AG04449 (cell line): Measurements from ENCODE around the gene PIEZO2.

Experiments used
- CTCF ChIA-PET: fragments of 350-600 bp; formaldehyde crosslinking; extraction: SDS; loops from one replicate; lab custom pipeline; 2021; ENCODE audit warnings: antibody characterized with exemption; lab: Yijun Ruan, JAX
- POLR2A ChIA-PET: fragments of 400-600, 350-600 bp; formaldehyde crosslinking; extraction: SDS; loops from one replicate; lab custom pipeline; 2020; ENCODE audit warnings: antibody characterized with exemption, inconsistent platforms; lab: Yijun Ruan, JAX
- DNase-seq: peaks from one replicate; pipeline ENCODE4 v3.0.0-alpha.2; 2010; ENCODE audit warnings: low read depth, low spot score
- H3K4me3 ChIP-seq: 2 replicates; pipeline ENCODE4 v1.5.1; 2011; ENCODE audit warnings: low read depth, mild to moderate bottlenecking, control low read depth, low read length
- CTCF ChIP-seq: IDR thresholded peaks from one replicate; pipeline ENCODE4 v1.5.1; 2011; ENCODE audit warnings: mild to moderate bottlenecking, moderate library complexity, low read length, control low read depth, inconsistent platforms; ENCODE audit not compliant: insufficient read depth; ENCODE audit errors: missing control alignments

The PIEZO2 gene

DNA sequence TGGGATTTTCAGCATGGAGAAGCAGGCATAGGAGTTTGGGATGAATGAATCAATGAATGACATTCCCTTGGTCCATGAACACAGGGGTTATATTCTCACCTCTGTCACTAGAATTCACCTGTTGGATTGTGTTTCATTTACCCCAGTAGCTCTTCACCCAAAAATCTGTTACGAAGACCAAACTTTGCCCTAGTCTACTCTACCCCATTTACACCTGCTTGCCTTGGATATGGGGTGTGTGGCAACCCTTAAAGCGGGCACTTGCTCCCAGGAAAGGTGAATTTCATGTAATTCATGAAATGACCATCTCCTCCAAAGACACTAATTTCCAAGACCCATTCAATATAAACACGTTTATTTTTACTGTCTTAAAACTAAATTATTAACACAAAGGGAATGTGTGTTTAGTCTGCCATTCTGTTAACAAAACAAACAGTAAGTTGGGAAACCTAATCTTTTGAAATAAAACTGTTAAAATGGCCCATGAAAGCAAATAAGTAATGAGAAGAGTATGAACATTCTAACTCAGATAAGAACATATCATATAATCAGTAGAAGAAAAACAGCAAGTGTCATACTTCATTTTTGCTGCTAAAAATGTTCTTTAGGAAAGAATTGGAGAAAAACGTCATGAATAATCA lies 355.5 kb downstream of the PIEZO2 start:
- ChIA-PET POLR2A (no interaction called here), CTCF (no interaction called here)
- no peak for DNase-seq
- TF ChIP-seq CTCF = no peak
- no peak overlapping the region for H3K4me3 ChIP-seq

GRCh38 chr18:10792181-10792580 lies 357.2 kb downstream of the PIEZO2 start:
- no peak for TF ChIP-seq CTCF
- ChIA-PET CTCF (no interaction called here), POLR2A (no interaction called here)
- no peak for DNase-seq
- H3K4me3 ChIP-seq = no peak overlapping the region

DNA sequence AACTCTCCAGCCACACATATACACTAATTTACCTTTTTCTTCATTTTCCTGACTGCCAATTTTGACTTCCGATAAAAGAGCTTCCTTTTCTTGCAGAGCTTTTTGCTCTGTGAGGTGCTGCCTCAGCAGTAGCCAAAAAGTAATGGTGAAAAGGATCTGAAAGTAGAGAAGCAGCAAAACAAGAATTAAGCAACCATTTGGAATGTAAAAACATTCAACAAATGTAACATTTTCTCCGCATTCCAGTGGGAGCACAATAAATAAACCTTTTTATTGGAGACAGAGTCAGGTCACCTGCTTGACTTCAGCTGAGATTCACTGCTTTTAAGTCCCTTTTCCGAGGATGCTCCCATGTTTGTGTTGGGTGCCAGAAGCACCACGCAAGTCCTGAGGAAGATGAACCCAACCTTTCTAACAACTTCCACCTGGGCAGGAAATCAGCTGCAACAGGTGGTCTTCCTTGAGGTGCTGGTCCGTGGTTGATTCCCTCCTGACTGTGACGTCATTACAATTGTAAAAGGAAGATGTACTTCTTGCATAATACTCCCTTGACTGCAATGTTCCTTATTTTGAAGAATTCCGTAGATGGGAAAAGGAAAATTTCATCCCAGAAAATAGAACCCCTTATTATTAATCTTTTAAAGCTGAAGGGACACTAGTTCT lies 358.1 kb downstream of the PIEZO2 start:
- CTCF ChIA-PET = no interaction called here
- no peak for TF ChIP-seq CTCF
- H3K4me3 ChIP-seq = no peak overlapping the region
- DNase-seq = no peak
- POLR2A ChIA-PET = no interaction called here

GRCh38 chr18:10789180-10789579 lies 360.2 kb downstream of the PIEZO2 start:
- TF ChIP-seq CTCF = no peak
- H3K4me3 ChIP-seq = no peak overlapping the region
- POLR2A ChIA-PET = no interaction called here
- DNase-seq = no peak
- CTCF ChIA-PET = interaction anchor here (1.7 to 2.5 kb wide), 3 partner anchors 10 to 764 kb away, joined by 3 to 9 read pairs (median 8); no protein-coding TSS in a partner anchor

GRCh38 chr18:10787293-10787901 lies 362.0 kb downstream of the PIEZO2 start:
- POLR2A ChIA-PET = no interaction called here
- peak; percentile 70 for TF ChIP-seq CTCF
- H3K4me3 ChIP-seq = no peak overlapping the region
- CTCF ChIA-PET = interaction anchor here (0.6 to 4.4 kb wide), 14 partner anchors 9 to 783 kb away, joined by 3 to 18 read pairs (median 6); no protein-coding TSS in a partner anchor
- peak; percentile 9 for DNase-seq

DNA sequence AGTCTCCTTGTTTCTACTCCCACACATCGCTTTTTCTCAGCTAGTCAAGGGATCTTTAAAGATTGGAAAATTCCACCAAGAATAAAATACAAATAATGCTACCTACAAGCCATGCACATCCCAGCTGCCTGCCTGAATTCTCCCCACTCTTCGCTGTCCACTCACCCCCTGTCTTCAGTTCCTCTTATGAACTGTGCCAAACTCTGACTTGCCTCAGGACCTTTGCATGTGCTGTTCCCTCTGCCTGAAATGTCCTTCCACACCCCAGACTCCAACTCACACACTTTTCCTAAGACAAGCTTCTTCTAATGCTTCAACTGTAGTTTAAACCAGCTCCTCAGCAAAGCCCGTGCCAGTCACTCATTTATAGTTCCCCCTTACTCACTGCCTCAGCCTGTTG lies 363.6 kb downstream of the PIEZO2 start:
- DNase-seq = no peak
- ChIA-PET CTCF (interaction anchor here (1.1 to 4.4 kb wide), 5 partner anchors 10 to 784 kb away, joined by 3 to 18 read pairs (median 6); no protein-coding TSS in a partner anchor), POLR2A (no interaction called here)
- no peak for TF ChIP-seq CTCF
- H3K4me3 ChIP-seq = no peak overlapping the region
